Prostate gland (tissue), 2 donors: Measurements from ENCODE around the gene SHISA7. TPM values are rescaled to one million over a fixed set of nuclear protein-coding genes. Genes with fewer than 3 reads are reported as not detected.

Experiments
- DNase-seq: peaks from one replicate; pipeline ENCODE4 v3.0.0-alpha.2; 2019; ENCODE audit warnings: low spot score
- H3K27ac ChIP-seq, 2 donors: fragments of 200-600 bp; sonication (generic); 2 replicates each; pipeline ENCODE4 v1.5.1; 2017 to 2019
- H3K27me3 ChIP-seq: fragments of 200-600 bp; sonication (generic); replicated peaks from 2 replicates; pipeline ENCODE4 v1.5.1; 2019; ENCODE audit not compliant: insufficient read depth
- H3K36me3 ChIP-seq, 2 donors: fragments of 200-600 bp; sonication (generic); 1 replicate in 1 of 2; 2 replicates in 1 of 2; pipeline versions ENCODE4 v1.5.1 to v1.8.1; 2017 to 2019
- H3K4me1 ChIP-seq: fragments of 200-600 bp; sonication (generic); replicated peaks from 2 replicates; pipeline ENCODE4 v1.5.1; 2019
- H3K4me3 ChIP-seq, 2 donors: fragments of 200-600 bp; sonication (generic); 2 replicates each; pipeline ENCODE4 v1.5.1; 2017 to 2019
- H3K9me3 ChIP-seq: fragments of 200-600 bp; sonication (generic); 2 replicates; pipeline ENCODE4 v1.5.1; 2017
- POLR2A ChIP-seq: fragments of 450-650 bp; IDR thresholded peaks from one replicate; pipeline ENCODE4 v1.6.1; 2016; ENCODE audit warnings: antibody characterized with exemption, mild to moderate bottlenecking
- POLR2AphosphoS5 ChIP-seq: sonication (generic); formaldehyde crosslinking; IDR thresholded peaks from one replicate; pipeline ENCODE4 v1.6.1; 2017; ENCODE audit warnings: antibody characterized with exemption
- WGBS: methylation state at CpG from one replicate; pipeline ENCODE4 v1.1.5; 2018; 5-methylcytosine and 5-hydroxymethylcytosine counted together
- intact Hi-C: fragments of 100-400 bp; cut with DNase I; formaldehyde crosslinking; loops from one replicate; pipeline ENCODE4 v1.14.2; 2022
- total RNA-seq, 2 donors: library from RNA; depleted of rRNA; stranded (reverse); fragments of >200 nt; gene quantifications; one replicate each; pipeline ENCODE4 v1.1.0, GENCODE V29; 2016
- TF ChIP-seq, protein P1 (sequence below), 4 experiments: fragments of 200-600 bp in 2 of 4; fragments of 450-650 bp in 2 of 4; sonication (generic) in 2 of 4; IDR thresholded peaks; 1 replicate in 3 of 4; 2 replicates in 1 of 4; pipeline ENCODE4 v1.5.1; 2016 to 2019; ENCODE audit warnings: antibody characterized with exemption in 4 of 4, mild to moderate bottlenecking in 2 of 4, moderate library complexity in 2 of 4

The SHISA7 gene
- total RNA-seq, 2 donors from 2014 or later = not detected

DNA sequence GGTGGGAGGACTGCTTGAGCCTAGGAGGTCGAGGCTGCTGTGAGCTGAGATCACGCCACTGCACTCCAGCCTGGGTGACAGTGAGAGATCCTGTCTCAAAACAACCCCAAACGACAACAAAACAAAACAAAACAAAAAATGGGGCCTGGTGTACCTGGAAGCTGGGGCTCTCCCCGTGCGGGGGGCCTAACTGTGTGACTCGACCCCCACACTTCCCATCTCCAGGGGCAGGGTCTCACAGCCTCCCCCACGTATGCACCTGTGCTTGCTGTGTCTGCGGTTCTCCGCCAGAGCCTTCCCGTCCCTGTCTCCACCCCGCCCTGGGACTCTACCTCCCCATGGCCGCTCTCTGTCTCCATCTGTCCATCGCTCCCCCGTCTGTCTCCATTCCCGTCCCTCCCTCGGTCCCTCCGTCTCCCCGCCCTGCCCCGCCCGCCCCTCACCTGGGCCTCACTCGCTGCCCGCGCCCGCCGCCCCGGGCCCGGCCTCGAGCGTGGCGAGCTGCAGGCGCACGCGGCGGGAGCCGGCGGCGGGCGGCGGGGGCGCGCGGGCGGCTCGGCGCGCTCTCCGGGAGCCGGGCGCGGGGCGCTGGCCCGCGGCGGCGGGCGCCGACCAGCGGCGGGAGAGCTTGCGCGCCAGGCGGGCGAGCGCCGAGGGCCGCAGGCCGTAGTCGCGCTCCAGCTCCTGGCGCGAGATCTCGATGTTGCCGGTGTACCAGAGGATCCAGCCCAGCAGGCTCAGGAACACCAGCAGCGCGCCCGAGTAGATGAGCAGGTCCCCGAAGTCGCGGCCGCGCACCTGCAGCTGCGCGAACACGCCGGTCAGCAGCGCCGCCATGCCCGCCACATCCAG lies 59.6 kb downstream of the SHISA7 start:
- no peaks in the 10 kb centered on the region for H3K27me3 ChIP-seq
- intact Hi-C loops = no loop called here
- H3K9me3 ChIP-seq = no peaks in the 10 kb centered on the region
- peak overlapping the region; percentile 93 to 96 for H3K27ac ChIP-seq
- peaks cover 27% of the 10 kb centered on the region for H3K4me1 ChIP-seq
- peak overlapping the region; percentile 74 to 78 for H3K4me3 ChIP-seq
- H3K36me3 ChIP-seq = peaks cover 0 to 5% of the 10 kb centered on the region in 2 donors
- DNase-seq = peak; percentile 33
- 8% methylated on average over 44 of the region's 88 CpGs for WGBS
- TF ChIP-seq POLR2AphosphoS5 = no peak
- TF ChIP-seq, protein P1, sequence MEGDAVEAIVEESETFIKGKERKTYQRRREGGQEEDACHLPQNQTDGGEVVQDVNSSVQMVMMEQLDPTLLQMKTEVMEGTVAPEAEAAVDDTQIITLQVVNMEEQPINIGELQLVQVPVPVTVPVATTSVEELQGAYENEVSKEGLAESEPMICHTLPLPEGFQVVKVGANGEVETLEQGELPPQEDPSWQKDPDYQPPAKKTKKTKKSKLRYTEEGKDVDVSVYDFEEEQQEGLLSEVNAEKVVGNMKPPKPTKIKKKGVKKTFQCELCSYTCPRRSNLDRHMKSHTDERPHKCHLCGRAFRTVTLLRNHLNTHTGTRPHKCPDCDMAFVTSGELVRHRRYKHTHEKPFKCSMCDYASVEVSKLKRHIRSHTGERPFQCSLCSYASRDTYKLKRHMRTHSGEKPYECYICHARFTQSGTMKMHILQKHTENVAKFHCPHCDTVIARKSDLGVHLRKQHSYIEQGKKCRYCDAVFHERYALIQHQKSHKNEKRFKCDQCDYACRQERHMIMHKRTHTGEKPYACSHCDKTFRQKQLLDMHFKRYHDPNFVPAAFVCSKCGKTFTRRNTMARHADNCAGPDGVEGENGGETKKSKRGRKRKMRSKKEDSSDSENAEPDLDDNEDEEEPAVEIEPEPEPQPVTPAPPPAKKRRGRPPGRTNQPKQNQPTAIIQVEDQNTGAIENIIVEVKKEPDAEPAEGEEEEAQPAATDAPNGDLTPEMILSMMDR (IDR thresholded peaks at IDR 0.05) = peak in 2 of 4 experiments; percentile 18 to 59
- no peak for TF ChIP-seq POLR2A

DNA sequence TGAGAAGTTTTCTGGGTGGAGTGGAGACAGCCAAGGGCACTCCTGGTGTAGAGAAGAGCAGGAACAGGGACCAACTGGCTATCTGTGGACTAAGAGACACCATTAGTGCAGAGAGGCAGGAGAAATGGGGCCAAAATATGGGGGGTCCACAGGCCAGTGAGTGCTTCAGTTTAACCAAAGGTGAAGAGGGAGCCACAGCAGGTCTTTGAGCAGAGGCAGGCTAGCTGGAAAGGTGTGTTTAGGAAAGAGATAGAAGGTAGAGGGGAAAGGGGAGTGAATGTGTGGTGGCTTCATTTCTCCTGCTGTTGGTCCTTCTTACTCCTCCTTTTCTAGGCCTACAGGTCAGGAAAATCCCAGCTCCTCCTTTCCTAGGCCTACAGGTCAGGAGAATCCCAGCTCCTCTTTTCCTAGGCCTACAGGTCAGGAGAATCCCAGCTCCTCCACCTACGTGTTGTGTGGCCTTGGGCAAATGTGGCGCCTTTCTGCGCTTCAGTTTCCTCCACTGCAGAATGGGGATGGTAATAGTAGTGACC lies 60.5 kb downstream of the SHISA7 start:
- TF ChIP-seq POLR2A (no peak), POLR2AphosphoS5 (no peak)
- TF ChIP-seq, protein P1 (IDR thresholded peaks at IDR 0.05) = no peak
- Histone ChIP-seq H3K36me3 (peaks cover 0 to under 1% of the 10 kb centered on the region in 2 donors), H3K27ac (no peak overlapping the region), H3K27me3 (no peaks in the 10 kb centered on the region), H3K4me1 (peaks cover 18% of the 10 kb centered on the region), H3K4me3 (no peak overlapping the region), H3K9me3 (no peaks in the 10 kb centered on the region)
- intact Hi-C loops = no loop called here
- no peak for DNase-seq
- 100% methylated on average over 3 of the region's 3 CpGs for WGBS

DNA sequence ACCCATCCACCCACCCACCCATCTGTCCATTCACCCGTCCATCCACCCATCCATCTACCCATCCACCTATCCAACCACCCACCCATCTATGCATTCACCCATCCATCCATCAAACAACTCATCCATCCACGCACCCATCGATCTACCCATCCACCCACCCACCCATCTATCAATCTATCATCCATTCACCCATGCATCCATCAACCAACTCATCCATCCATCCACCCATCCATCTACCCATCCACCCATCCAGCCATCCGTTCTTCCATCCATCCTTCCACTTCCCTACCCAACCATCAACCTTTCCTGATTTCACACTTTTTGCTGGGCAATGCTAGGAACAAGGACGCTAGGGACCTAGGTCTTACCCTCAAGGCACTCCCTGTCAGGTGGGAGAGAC lies 61.1 kb downstream of the SHISA7 start:
- Histone ChIP-seq H3K36me3 (no peaks in the 10 kb centered on the region), H3K27ac (no peak overlapping the region), H3K9me3 (no peaks in the 10 kb centered on the region), H3K27me3 (no peaks in the 10 kb centered on the region), H3K4me1 (peaks cover 13% of the 10 kb centered on the region), H3K4me3 (no peak overlapping the region)
- 98% methylated on average over 5 of the region's 5 CpGs for WGBS
- TF ChIP-seq POLR2AphosphoS5 = no peak
- no peak for TF ChIP-seq POLR2A
- TF ChIP-seq, protein P1 (IDR thresholded peaks at IDR 0.05) = no peak
- no peak for DNase-seq
- intact Hi-C loops = no loop called here

DNA sequence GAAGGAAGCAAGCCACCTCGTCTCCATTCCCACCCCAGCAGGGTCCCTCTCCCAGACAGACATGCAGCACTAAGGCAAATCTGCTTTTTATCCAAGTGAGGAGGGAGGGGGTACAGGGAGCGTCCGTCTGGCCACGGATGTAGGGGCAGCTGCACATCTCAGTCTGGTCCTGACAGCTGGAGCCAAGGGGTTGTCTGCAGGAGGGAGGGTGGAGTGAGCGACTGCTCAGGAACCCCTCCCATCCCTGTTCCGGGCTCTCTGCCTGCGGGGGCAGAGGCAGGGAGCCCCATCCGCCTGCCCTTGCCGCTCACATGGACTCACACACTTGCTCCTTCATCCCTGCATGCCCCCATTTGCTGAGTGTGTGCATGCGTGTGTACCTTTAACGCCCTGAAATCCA lies 63.9 kb downstream of the SHISA7 start:
- TF ChIP-seq POLR2A (no peak), POLR2AphosphoS5 (no peak)
- TF ChIP-seq, protein P1 (IDR thresholded peaks at IDR 0.05) = no peak
- H3K27me3 ChIP-seq = peaks cover 9% of the 10 kb centered on the region
- intact Hi-C loops = no loop called here
- H3K9me3 ChIP-seq = no peaks in the 10 kb centered on the region
- no peak overlapping the region for H3K4me3 ChIP-seq
- 65% methylated on average over 9 of the region's 11 CpGs for WGBS
- H3K27ac ChIP-seq = no peak overlapping the region
- H3K4me1 ChIP-seq = peaks cover 4% of the 10 kb centered on the region
- H3K36me3 ChIP-seq = no peaks in the 10 kb centered on the region
- DNase-seq = no peak

Other genes with a start within 250 kb of the SHISA7 start
- 1 to 10 TPM in 1 of 2 donors, not detected in 1; 4.0 TPM for gene PTPRH, start 233.8 kb downstream of the SHISA7 start, total RNA-seq
- gene TMEM86B, start 214.5 kb downstream of the SHISA7 start, total RNA-seq = 10 to 100 TPM in 1 of 2 donors, 1 to 10 TPM in 1; 1.5 to 10.8 TPM
- gene PPP6R1, start 184.3 kb downstream of the SHISA7 start, total RNA-seq = 100 to 1,000 TPM in 1 of 2 donors, 10 to 100 TPM in 1; 49.5 to 112 TPM
- 10 to 100 TPM; 33.6 to 36.0 TPM for gene HSPBP1, start 163.2 kb downstream of the SHISA7 start, total RNA-seq
- gene BRSK1, start 159.3 kb downstream of the SHISA7 start, total RNA-seq = 10 to 100 TPM in 1 of 2 donors, 1 to 10 TPM in 1; 1.4 to 10.9 TPM
- not detected for gene TMEM150B, start 118.0 kb downstream of the SHISA7 start, total RNA-seq
- 10 to 100 TPM; 17.8 to 32.3 TPM for gene KMT5C, start 103.4 kb downstream of the SHISA7 start, total RNA-seq
- 10 to 100 TPM in 1 of 2 donors, not detected in 1; 10.2 TPM for gene COX6B2, start 88.6 kb downstream of the SHISA7 start, total RNA-seq
- gene GARIN5B, start 80.0 kb downstream of the SHISA7 start, total RNA-seq = 1 to 10 TPM in 1 of 2 donors, not detected in 1; 1.5 TPM
- 1 to 10 TPM in 1 of 2 donors, not detected in 1; 2.0 TPM for gene IL11, start 72.8 kb downstream of the SHISA7 start, total RNA-seq
- not detected for gene TMEM190, start 66.5 kb downstream of the SHISA7 start, total RNA-seq
- 100 to 1,000 TPM in 1 of 2 donors, 10 to 100 TPM in 1; 19.6 to 116 TPM for gene TMEM238, start 59.0 kb downstream of the SHISA7 start, total RNA-seq
- 100 to 1,000 TPM; 439 to 554 TPM for gene RPL28, start 57.4 kb downstream of the SHISA7 start, total RNA-seq
- 10 to 100 TPM; 10.3 to 49.9 TPM for gene UBE2S, start 35.5 kb downstream of the SHISA7 start, total RNA-seq
- 100 to 1,000 TPM in 1 of 2 donors, 10 to 100 TPM in 1; 85.1 to 117 TPM for gene ISOC2, start 18.3 kb upstream of the SHISA7 start, total RNA-seq
- not detected for gene C19orf85, start 21.5 kb upstream of the SHISA7 start, total RNA-seq
- gene ZNF628, start 33.3 kb upstream of the SHISA7 start, total RNA-seq = 10 to 100 TPM; 10.9 to 66.4 TPM
- gene NAT14, start 41.9 kb upstream of the SHISA7 start, total RNA-seq = 10 to 100 TPM; 10.8 to 19.8 TPM
- gene SSC5D, start 45.1 kb upstream of the SHISA7 start, total RNA-seq = 1 to 10 TPM; 5.6 to 8.6 TPM
- gene SBK2, start 93.8 kb upstream of the SHISA7 start, total RNA-seq = not detected
- under 1 TPM; 0.23 to 0.74 TPM for gene SBK3, start 102.2 kb upstream of the SHISA7 start, total RNA-seq
- gene ZNF579, start 137.5 kb upstream of the SHISA7 start, total RNA-seq = 10 to 100 TPM in 1 of 2 donors, 1 to 10 TPM in 1; 8.7 to 10.8 TPM
- 10 to 100 TPM; 14.8 to 16.4 TPM for gene FIZ1, start 156.2 kb upstream of the SHISA7 start, total RNA-seq
- gene ZNF524, start 157.0 kb upstream of the SHISA7 start, total RNA-seq = 10 to 100 TPM; 30.2 to 54.8 TPM
- 10 to 100 TPM; 18.4 to 21.0 TPM for gene ZNF865, start 162.3 kb upstream of the SHISA7 start, total RNA-seq
- 10 to 100 TPM in 1 of 2 donors, 1 to 10 TPM in 1; 8.9 to 17.2 TPM for gene ZNF784, start 181.3 kb upstream of the SHISA7 start, total RNA-seq
- gene ZNF580, start 197.7 kb upstream of the SHISA7 start, total RNA-seq = 10 to 100 TPM; 49.7 to 70.5 TPM
- 10 to 100 TPM; 19.7 to 20.6 TPM for gene ZNF581, start 200.3 kb upstream of the SHISA7 start, total RNA-seq
- gene CCDC106, start 204.9 kb upstream of the SHISA7 start, total RNA-seq = 10 to 100 TPM; 17.7 to 70.2 TPM
- 100 to 1,000 TPM in 1 of 2 donors, 10 to 100 TPM in 1; 99.2 to 224 TPM for gene U2AF2, start 211.7 kb upstream of the SHISA7 start, total RNA-seq
- gene EPN1, start 231.9 kb upstream of the SHISA7 start, total RNA-seq = 100 to 1,000 TPM; 160 to 345 TPM